ENCODE results near the gene POLR3H. TPM values are rescaled to one million over a fixed set of nuclear protein-coding genes. Genes with fewer than 3 reads are reported as not detected.

The POLR3H gene
- polyA plus RNA-seq, 1 experiment, result 36.3 TPM

DNA sequence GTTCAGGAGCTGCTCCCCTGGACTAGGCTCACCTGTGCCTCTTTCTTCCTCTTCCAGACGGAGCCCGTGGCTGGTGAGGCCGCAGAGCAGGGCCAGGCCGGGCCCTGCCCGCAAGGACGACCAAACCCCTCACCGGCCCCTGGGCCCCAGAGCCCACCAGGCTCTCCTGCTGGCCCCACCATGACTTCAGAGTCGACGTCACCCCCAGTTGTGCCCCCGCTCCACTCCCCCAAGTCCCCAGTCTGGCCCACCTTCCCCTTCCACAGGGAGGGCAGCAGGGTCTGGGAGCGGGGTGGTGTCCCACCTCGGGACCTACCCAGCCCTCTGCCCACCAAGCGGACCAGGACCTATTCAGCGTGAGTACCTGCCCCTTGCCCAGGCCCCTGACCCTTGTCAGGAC, 27.5 kb upstream of the POLR3H start:
- Histone ChIP-seq H3K4me3 (ENCODE audit: low read depth, low read length) (no peak overlapping the region), H3K27ac (ENCODE audit: low read depth, low read length) (no peak overlapping the region), H3K9me3 (ENCODE audit: control insufficient read depth, insufficient read depth, low read length) (no peaks in the 10 kb centered on the region; the same call in 1 of the 2 replicates), H3K27me3 (ENCODE audit: control insufficient read depth, insufficient read depth, low read length) (no peaks in the 10 kb centered on the region)
- TF ChIP-seq, protein P1, sequence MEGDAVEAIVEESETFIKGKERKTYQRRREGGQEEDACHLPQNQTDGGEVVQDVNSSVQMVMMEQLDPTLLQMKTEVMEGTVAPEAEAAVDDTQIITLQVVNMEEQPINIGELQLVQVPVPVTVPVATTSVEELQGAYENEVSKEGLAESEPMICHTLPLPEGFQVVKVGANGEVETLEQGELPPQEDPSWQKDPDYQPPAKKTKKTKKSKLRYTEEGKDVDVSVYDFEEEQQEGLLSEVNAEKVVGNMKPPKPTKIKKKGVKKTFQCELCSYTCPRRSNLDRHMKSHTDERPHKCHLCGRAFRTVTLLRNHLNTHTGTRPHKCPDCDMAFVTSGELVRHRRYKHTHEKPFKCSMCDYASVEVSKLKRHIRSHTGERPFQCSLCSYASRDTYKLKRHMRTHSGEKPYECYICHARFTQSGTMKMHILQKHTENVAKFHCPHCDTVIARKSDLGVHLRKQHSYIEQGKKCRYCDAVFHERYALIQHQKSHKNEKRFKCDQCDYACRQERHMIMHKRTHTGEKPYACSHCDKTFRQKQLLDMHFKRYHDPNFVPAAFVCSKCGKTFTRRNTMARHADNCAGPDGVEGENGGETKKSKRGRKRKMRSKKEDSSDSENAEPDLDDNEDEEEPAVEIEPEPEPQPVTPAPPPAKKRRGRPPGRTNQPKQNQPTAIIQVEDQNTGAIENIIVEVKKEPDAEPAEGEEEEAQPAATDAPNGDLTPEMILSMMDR (IDR thresholded peaks at IDR 0.05; ENCODE audit: low read depth, low read length), result no peak
- POLR2A ChIA-PET, result interaction anchor here (1.1 kb wide), 1 partner anchor 18 kb away, joined by 3 read pairs; the partner anchor contains the start of gene PMM1
- CTCF ChIA-PET, result interaction anchor here (0.7 to 0.9 kb wide), 2 partner anchors 39 to 45 kb away, joined by 3 read pairs; no protein-coding TSS in a partner anchor
- no peak for DNase-seq (ENCODE audit: low read depth, low spot score)

DNA sequence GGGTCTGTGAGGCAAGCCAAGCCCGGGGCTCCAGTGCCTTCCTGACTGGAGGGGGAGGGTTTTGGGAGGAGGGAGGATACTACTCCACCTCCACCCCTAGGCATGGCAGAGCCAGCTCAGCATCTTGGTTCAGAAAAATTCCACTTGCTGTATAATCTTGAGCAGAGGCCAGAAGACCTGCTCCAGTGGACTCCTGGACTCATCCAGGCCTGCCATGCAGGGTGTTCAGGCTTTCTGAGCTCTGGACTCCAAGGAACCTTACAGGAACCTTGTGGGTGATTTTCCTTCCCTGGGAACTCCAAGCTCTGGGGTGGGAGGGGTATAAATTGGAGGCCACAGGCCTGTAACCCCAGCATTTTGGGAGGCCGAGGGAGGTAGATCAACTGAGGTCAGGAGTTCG, 26.0 kb upstream of the POLR3H start:
- CTCF ChIA-PET, result interaction anchor here (0.6 to 1.0 kb wide), 3 partner anchors 26 to 839 kb away, joined by 3 to 7 read pairs (median 4); partner anchors contain the start of gene POLR3H
- no peaks in the 10 kb centered on the region for H3K27me3 ChIP-seq (ENCODE audit: control insufficient read depth, insufficient read depth, low read length)
- no peak overlapping the region for H3K4me3 ChIP-seq (ENCODE audit: low read depth, low read length)
- POLR2A ChIA-PET, result interaction anchor here (0.6 to 1.1 kb wide), 2 partner anchors 10 to 20 kb away, joined by 5 to 7 read pairs; partner anchors contain the start of genes CSDC2 and PMM1
- H3K9me3 ChIP-seq (ENCODE audit: control insufficient read depth, insufficient read depth, low read length), result no peaks in the 10 kb centered on the region; the same call in 1 of the 2 replicates
- TF ChIP-seq, protein P1 (IDR thresholded peaks at IDR 0.05; ENCODE audit: low read depth, low read length), result no peak
- no peak overlapping the region for H3K27ac ChIP-seq (ENCODE audit: low read depth, low read length)
- DNase-seq (ENCODE audit: low read depth, low spot score), result no peak

DNA sequence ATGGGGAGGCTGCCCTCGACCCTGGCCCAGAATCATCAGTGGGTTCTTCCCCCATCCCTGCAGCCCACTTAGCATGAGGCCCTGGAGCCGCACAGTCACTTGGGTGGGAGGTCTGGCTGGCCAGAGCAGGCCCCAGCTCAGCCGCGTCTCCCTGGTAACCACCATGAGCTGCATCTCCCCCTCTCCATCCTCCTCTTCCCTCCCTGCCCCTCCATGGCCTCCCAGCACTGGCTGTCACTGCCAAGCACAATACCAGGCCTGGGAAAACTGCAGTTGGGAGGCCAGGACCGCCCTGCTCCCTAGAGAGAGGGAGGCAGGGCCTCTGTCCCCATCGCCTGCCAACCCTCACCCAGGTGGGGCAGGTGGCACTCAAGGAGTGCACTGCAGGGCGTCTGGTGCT, 24.5 kb upstream of the POLR3H start:
- Histone ChIP-seq H3K27ac (ENCODE audit: low read depth, low read length) (no peak overlapping the region), H3K9me3 (ENCODE audit: control insufficient read depth, insufficient read depth, low read length) (no peaks in the 10 kb centered on the region; the same call in 1 of the 2 replicates), H3K27me3 (ENCODE audit: control insufficient read depth, insufficient read depth, low read length) (no peaks in the 10 kb centered on the region), H3K4me3 (ENCODE audit: low read depth, low read length) (no peak overlapping the region)
- no peak for DNase-seq (ENCODE audit: low read depth, low spot score)
- CTCF ChIA-PET, result interaction anchor here (1.4 kb wide), 1 partner anchor 28 kb away, joined by 5 read pairs; no protein-coding TSS in a partner anchor
- POLR2A ChIA-PET, result interaction anchor here (1.0 to 1.2 kb wide), 2 partner anchors 21 to 52 kb away, joined by 4 to 6 read pairs; partner anchors contain the start of genes DESI1, PMM1 and XRCC6
- TF ChIP-seq, protein P1 (IDR thresholded peaks at IDR 0.05; ENCODE audit: low read depth, low read length), result no peak

DNA sequence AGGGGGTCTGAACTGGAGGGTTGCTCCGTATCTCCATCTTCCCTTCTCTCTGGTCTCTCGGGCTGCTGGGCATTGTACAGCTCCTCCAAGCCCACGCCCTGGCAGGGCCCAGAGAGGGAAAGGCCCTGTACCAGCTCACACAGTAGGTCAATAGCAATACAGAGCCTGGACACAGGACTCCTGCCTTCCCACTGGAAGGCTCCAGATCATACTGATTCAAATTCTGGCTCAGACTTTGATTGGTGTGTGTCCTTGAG, 23.2 kb upstream of the POLR3H start:
- Histone ChIP-seq H3K27me3 (ENCODE audit: control insufficient read depth, insufficient read depth, low read length) (no peaks in the 10 kb centered on the region), H3K9me3 (ENCODE audit: control insufficient read depth, insufficient read depth, low read length) (no peaks in the 10 kb centered on the region; the same call in 1 of the 2 replicates), H3K4me3 (ENCODE audit: low read depth, low read length) (no peak overlapping the region), H3K27ac (ENCODE audit: low read depth, low read length) (no peak overlapping the region)
- POLR2A ChIA-PET, result interaction anchor here (1.1 kb wide), 2 partner anchors 10 to 24 kb away, joined by 3 to 6 read pairs; partner anchors contain the start of gene POLR3H
- CTCF ChIA-PET, result interaction anchor here (1.0 kb wide), 1 partner anchor 9 kb away, joined by 3 read pairs; no protein-coding TSS in a partner anchor
- TF ChIP-seq, protein P1 (IDR thresholded peaks at IDR 0.05; ENCODE audit: low read depth, low read length), result no peak
- no peak for DNase-seq (ENCODE audit: low read depth, low spot score)

DNA sequence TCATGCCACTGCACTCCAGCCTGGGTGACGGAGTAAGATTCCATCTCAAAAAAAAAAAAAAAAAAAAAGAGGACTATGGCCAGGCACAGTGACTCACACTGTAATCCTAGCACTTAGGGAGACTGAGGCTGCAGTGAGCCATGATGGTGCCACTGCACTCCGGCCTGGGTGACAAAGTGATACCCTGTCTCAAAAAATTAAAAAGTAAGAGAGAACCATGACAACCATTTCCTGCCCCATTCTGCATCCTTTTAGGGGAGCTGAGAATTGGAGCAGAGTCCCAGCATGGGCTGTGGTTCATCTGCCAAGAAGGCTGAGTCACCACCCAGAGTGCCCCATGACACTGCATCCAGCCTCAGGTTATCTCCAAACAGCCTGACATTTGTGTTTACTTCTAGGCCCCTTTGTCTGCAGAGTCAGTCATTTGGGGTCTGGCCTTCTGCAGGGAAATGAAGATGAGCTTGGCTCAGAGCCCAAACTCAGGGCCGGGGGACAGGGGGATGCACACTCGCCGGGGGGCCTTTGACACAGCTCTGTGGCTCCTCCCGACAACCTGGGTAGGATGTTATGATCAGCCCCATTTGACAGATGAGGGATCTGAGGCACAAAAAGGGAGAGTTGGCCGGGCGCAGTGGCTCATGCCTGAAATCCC, 21.3 kb upstream of the POLR3H start:
- ChIA-PET CTCF (interaction anchor here (0.7 to 1.9 kb wide), 2 partner anchors 22 to 48 kb away, joined by 3 to 4 read pairs; partner anchors contain the start of gene POLR3H), POLR2A (interaction anchor here (0.8 to 2.7 kb wide), 4 partner anchors 8 to 183 kb away, joined by 4 to 15 read pairs (median 9); partner anchors contain the start of genes PMM1 and TEF)
- DNase-seq (ENCODE audit: low read depth, low spot score), result peak; percentile 56
- TF ChIP-seq, protein P1 (IDR thresholded peaks at IDR 0.05; ENCODE audit: low read depth, low read length), result no peak
- no peak overlapping the region for H3K4me3 ChIP-seq (ENCODE audit: low read depth, low read length)
- peak overlapping the region; percentile 94 for H3K27ac ChIP-seq (ENCODE audit: low read depth, low read length)
- no peaks in the 10 kb centered on the region for H3K9me3 ChIP-seq (ENCODE audit: control insufficient read depth, insufficient read depth, low read length)
- no peaks in the 10 kb centered on the region for H3K27me3 ChIP-seq (ENCODE audit: control insufficient read depth, insufficient read depth, low read length)

Data from AG04450 (cell line).